LoVo (cell line): ENCODE data around the gene FAM124A.

Experiments
- DNase-seq: peaks from one replicate; pipeline ENCODE4 v3.0.0-alpha.2; 2016; ENCODE audit warnings: low spot score

Gene FAM124A

GRCh38 chr13:51222037-51222685 lies at the start of gene FAM124A:
FAM124A (plus strand) TSS chr13:51222398; CDS start chr13:51222502, 104 bp downstream.
- peak; percentile 70 for DNase-seq

- DNase-seq, result no peak
These were observed 47.2 kb upstream of the FAM124A start for GRCh38 chr13:51175021-51175420.

DNA sequence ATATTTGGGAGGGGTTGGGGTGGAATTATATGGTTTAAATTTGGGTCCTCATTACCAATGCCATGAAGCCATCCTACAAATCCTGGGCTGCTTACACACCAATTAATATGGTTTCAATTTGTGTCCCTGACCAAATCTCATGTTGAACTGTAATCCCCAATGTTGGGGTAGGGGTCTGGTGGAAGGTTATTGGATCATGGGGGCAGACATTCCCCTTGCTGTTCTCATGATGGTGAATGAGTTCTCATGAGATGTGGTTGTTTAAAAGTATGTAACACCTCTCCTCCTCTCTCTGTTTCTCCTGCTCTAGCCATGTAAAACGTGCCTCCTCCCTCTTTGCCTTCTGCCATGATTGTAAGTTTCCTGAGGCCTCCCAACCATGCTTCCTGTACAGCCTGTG lies 46.6 kb upstream of the FAM124A start:
- no peak for DNase-seq

GRCh38 chr13:51177188-51177587 lies 45.0 kb upstream of the FAM124A start:
- no peak for DNase-seq

DNA sequence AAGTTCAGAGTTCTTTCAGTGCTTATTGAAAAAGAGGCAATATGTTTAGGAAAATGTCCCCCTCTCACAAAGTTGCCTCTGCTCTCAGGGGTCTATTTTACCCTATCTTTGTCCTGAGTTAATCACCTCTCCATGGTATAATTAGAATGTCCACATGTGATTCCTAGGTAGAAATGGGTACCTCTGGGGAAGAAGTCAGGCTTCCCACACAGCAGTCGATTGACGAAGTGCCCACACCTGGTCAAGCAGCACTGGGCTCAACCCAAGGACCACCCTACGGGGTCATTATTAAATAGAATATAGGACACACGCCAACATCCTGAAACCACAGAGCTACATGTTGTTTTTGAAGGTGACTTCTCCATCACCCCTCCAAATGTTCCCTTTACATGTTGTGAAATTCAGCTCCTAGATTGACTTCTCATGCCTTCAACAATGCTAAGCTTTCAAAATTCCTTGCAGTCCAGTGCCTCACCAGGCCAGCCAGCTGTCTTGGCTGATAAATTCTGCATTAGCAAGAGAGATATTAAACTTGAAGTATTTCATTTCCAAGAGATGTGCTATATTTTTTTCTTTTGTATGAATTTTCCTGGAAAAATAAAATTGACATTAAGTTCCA lies 43.6 kb upstream of the FAM124A start:
- DNase-seq, result no peak

DNA sequence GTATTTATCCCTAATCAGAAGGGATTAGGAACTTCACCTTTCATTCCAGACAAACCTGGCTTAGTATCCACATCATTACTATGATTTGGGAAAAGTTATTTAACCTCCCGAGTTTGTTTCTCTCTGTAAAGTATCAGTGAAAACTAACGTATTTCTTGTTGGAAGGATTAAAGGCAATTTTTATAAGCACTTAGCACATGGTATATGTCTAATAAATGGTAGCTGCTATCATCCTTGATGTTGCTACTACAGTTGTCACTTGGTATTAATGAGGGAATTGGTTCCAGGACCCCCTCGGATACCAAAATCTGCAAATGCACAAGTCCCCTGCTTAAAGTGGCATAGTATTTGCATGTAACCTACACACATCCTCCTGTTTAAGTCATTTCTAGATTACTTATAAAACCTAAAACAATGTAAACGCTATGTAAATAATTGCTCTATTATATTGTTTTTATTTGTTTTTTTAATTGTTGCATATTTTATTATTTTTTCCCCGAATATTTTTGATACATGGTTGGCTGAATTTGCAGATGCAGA lies 42.7 kb upstream of the FAM124A start:
- DNase-seq, result no peak

- DNase-seq, result no peak
These were observed 41.2 kb upstream of the FAM124A start for GRCh38 chr13:51180853-51181511.

DNA sequence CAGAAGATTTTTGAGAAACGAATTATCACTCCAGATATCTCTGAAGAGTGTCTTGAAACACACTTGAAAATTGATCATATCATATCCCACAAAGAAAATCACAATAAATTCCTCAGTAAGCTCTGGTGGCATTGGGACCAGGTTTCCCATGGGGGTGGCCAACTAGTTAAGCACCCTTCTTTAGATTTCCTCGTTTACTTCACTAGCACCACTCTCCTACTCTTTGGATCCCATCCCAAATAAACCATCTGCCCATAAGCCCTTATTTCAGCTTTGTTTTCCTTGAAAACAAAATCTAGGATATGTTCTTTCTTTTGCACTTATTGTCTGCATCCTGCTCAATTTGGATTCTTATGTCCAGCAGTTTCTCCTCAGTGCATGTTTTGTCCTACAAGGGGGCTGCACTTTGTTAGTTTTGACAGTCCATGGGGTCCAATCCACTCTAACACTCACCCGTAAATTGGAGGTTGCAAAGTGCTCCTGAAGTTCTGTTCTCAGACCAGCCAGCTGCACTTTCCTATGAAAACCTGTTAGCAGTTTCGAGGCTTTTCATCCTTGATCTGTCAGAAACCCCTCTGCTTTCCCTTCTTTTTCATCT lies 40.3 kb upstream of the FAM124A start:
- DNase-seq, result no peak

DNA sequence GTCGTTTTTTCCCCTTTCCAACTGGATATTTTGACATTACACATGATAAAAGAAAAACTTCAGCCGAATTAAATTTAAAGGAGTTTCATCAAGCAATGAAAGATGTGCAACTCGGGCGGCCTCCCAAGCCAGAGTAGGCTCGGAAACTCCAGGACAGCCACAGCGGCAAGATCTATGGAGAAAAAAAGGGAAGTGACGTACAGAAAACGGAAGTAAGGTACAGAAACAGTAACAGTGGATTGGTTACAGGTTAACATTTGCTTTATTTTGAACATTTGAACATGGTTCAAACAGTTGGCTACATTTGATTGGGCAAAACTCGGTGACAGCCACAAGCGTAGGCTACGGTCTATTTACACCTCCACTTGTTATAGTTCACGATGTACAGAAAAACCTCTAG lies 30.5 kb upstream of the FAM124A start:
- no peak for DNase-seq

- no peak for DNase-seq
These were observed 29.9 kb upstream of the FAM124A start for GRCh38 chr13:51192348-51192747.

DNA sequence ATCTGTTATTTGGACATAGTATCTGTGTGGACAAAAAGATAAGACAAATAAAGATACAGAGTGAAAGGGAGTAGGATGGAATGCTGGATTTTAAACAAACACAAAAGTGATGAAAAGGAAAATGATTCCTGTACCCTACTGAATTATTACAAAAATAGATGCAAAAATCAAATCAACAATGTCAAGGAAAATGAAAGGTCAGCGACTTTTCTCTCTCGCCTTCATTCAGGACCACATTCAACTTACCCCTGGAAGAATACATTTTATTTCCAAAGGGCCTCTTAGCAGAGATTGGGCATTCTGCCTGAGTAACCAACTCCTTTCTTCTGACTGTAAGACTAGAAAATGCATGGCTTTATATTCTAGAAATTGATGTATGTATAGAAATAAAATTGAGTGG lies 28.8 kb upstream of the FAM124A start:
- no peak for DNase-seq

GRCh38 chr13:51194942-51195341 lies 27.3 kb upstream of the FAM124A start:
- no peak for DNase-seq

- no peak for DNase-seq
These were observed 20.3 kb upstream of the FAM124A start for GRCh38 chr13:51201886-51202285.

- no peak for DNase-seq
These were observed 19.6 kb upstream of the FAM124A start for GRCh38 chr13:51202477-51203046.

- DNase-seq, result no peak
These were observed 15.6 kb upstream of the FAM124A start for GRCh38 chr13:51206584-51206983.

DNA sequence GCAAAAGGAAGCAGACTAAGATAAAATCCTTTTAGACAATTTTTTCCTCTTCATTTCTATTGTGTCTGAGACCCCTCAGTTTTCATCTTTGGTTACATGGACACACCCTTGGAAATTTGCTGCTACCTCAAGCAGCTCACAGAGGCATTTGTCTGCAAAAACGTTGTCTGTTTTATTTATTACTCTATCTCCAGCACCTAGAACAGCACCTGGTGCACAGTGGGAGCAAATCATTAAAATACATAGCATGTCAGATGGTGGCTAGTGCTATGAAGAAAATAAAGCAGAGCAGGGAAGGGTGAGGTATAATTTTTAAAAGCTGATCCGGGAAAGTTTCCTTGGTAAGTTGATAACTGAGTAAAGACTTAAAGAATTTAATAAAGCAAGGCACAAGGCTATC lies 14.3 kb upstream of the FAM124A start:
- DNase-seq, result no peak

DNA sequence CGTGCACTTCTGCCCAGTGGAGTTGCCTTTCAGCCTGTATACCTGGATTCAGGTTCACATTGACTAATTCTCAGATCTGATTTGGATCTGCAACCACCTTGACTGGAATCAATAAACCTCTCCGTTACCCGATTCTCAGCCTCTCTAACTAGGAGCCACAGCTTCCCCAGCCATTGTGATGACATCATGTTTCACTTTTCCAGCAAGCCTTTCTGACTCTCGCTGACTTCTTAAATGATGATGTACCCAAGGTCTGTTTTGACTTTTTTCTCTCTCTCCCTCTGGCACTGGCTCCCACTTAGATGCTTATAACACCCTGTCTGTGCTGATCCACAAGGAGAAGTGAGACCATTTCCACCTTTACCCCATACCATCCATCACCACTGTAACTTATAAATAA lies 13.5 kb upstream of the FAM124A start:
- DNase-seq, result no peak

DNA sequence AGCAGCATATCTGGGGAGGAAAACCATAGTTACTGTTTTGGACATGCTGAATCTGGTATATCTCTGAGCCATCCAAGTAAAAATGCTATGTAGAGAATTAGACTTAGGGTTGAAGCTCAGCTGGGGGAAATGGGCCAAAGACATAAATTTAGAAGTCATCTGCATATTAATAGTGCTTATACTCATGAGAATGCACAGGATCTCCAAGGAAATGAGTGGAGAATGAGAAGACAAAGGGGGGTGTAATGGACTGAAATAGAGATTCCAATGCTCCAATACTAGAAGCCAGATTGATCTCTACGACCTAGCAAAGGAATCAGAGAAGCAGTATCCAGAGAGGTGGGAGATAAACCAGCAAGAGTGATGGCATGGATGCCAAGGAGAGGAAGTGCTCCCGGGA lies 10.3 kb upstream of the FAM124A start:
- DNase-seq, result no peak

DNA sequence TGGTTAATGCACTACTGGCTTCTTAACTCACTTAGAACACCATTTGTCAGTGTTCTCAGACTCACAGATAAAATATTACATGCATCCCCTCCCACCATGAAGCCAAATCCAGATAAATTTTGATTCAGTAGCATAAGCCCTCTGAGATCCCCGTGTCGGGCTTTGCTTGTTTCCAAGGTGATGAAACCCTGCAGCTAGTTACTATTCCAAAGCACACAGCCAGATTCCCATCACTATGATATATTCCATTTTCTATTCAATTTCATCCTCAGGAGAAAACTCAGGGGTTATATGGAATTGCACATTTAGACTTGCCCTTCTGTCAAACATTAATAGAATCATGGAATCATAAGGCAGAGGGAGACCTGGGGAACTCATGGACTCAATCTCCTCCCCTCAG lies 9.4 kb upstream of the FAM124A start:
- DNase-seq, result no peak

DNA sequence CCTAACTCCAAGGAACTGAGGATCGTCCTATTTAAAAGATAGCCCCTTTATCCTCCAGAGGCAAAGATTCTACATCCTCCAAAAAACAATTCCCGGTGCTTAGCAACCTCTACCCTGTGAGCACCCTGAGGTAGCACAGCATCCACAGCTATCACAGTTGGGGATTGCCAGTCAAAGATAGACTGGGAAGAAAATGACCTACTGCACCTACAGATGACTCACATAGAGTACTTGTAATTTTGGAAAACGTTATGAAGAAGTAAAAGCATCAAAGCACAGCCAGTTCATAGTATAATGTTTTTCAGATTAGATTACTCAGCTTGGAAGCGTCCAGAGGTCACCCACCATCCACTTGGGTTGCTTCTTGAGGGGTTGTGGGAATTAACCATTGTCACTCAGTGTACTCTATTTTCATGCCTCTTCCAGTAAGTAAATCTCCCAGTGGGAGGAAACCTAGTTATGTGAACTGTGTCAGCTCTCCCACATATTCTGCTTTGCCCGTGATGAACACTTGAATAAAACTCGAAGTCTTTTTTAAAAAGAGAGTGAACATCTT lies 8.9 kb upstream of the FAM124A start:
- no peak for DNase-seq

DNA sequence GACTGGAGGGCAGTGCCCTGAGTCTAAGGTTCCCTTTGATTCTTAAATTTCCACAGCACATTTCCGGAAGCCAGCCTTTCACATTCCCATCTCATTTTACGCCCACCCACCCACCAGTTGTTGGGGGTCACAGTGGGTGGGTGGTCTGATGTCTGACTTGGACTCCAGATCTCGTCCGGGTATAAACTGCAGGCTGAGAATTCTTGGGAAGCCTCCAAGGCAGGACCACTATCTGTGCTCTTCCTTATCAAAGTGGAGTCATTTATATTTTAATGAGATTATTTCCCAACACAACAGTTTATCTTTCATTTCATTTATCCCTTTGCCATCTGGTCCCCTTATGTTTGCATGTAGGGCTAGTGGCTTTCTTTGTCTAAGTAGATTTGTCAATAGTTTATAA lies 3.6 kb upstream of the FAM124A start:
- DNase-seq, result no peak

- no peak for DNase-seq
These were observed 1.5 kb upstream of the FAM124A start for GRCh38 chr13:51220706-51221105.
